Endothelial cell of umbilical vein (primary cell): ENCODE measurements around the gene TMEM50B. TPM values are rescaled to one million over a fixed set of nuclear protein-coding genes. Genes with fewer than 3 reads are reported as not detected.

Source experiments
- BruUV-seq: library from RNA; stranded (reverse); fragments of 400-500 nt; replicated peaks from 2 replicates; lab custom pipeline; 2021; lab: Mats Ljungman, UMichigan
- CTCF ChIA-PET: fragments of 300-600, 350-600 bp; sonication (Branson Sonifier 250); formaldehyde crosslinking; loops from one replicate; lab custom pipeline; 2021; ENCODE audit warnings: antibody characterized with exemption, inconsistent platforms; lab: Charles Lee
- POLR2A ChIA-PET: fragments of 300-600, 350-600 bp; sonication (Branson Sonifier 250); formaldehyde crosslinking; loops from one replicate; lab custom pipeline; 2021; ENCODE audit warnings: antibody characterized with exemption, inconsistent platforms; lab: Charles Lee
- DNase-seq: peaks from one replicate; pipeline ENCODE4 v3.0.0-alpha.2; 2011; ENCODE audit warnings: low read depth, low spot score
- FAIRE-seq: peaks from 2 replicates; lab custom pipeline; 2011; peaks lifted over from hg19 to GRCh38; lab: Jason Lieb, UNC
- H2AFZ ChIP-seq: 2 replicates; pipeline ENCODE4 v1.6.0; 2012; ENCODE audit warnings: low read depth, low read length, control low read depth, inconsistent platforms
- H3K27ac ChIP-seq: 2 replicates; pipeline ENCODE4 v1.5.1; 2011; ENCODE audit warnings: low read depth, mild to moderate bottlenecking, control low read depth, low read length, moderate library complexity; ENCODE audit not compliant: insufficient read depth
- H3K27me3 ChIP-seq, 2 experiments: 2 replicates each; pipeline versions ENCODE4 v1.6.0 to v1.6.1; 2011; ENCODE audit warnings: low read length in 2 of 2, mixed read lengths in 1 of 2; ENCODE audit not compliant: control insufficient read depth in 2 of 2, insufficient read depth in 2 of 2
- H3K36me3 ChIP-seq, 2 experiments: 2 replicates in 1 of 2; 3 replicates in 1 of 2; pipeline ENCODE4 v1.5.1; 2011; ENCODE audit warnings: low read length in 2 of 2, mild to moderate bottlenecking in 1 of 2, moderate library complexity in 1 of 2; ENCODE audit not compliant: control insufficient read depth in 2 of 2, insufficient read depth in 2 of 2; ENCODE audit errors: extremely low read depth in 1 of 2
- H3K4me1 ChIP-seq: 3 replicates; pipeline ENCODE4 v1.5.1; 2011; ENCODE audit warnings: mild to moderate bottlenecking, low read length; ENCODE audit not compliant: control insufficient read depth, insufficient read depth; ENCODE audit errors: extremely low read depth
- H3K4me2 ChIP-seq: 2 replicates; pipeline ENCODE4 v1.6.1; 2011; ENCODE audit warnings: low read length, control low read depth, mixed read lengths; ENCODE audit not compliant: insufficient read depth
- H3K4me3 ChIP-seq, 3 experiments: fragments of 200-600 bp in 1 of 3; sonication (generic), shearing (Covaris generic) in 1 of 3; replicated peaks in 1 of 3; 2 replicates each; pipeline ENCODE4 v1.5.1; 2011 to 2016; ENCODE audit warnings: control low read depth in 3 of 3, low read length in 3 of 3, mild to moderate bottlenecking in 2 of 3, inconsistent platforms in 1 of 3, low read depth in 1 of 3, moderate library complexity in 1 of 3; ENCODE audit not compliant: insufficient read depth in 1 of 3
- H3K79me2 ChIP-seq: 2 replicates; pipeline ENCODE4 v1.6.0; 2012; ENCODE audit warnings: low read length, inconsistent platforms; ENCODE audit not compliant: control insufficient read depth, insufficient read depth
- H3K9ac ChIP-seq: replicated peaks from 2 replicates; pipeline ENCODE3; 2011; ENCODE audit warnings: low read length, control low read depth; ENCODE audit not compliant: insufficient read depth; ENCODE audit errors: extremely low read depth
- H3K9me1 ChIP-seq: replicated peaks from 3 replicates; pipeline ENCODE4 v1.6.0; 2011; ENCODE audit warnings: mild to moderate bottlenecking, low read length; ENCODE audit not compliant: control insufficient read depth, insufficient read depth; ENCODE audit errors: extremely low read depth
- H3K9me3 ChIP-seq: replicated peaks from 2 replicates; pipeline ENCODE4 v1.5.1; 2012; ENCODE audit warnings: low read length, inconsistent platforms; ENCODE audit not compliant: control insufficient read depth, insufficient read depth
- H4K20me1 ChIP-seq: replicated peaks from 2 replicates; pipeline ENCODE3; 2011; ENCODE audit warnings: mild to moderate bottlenecking, low read length; ENCODE audit not compliant: control insufficient read depth, insufficient read depth; ENCODE audit errors: extremely low read depth
- CTCF ChIP-seq, 2 donors: IDR thresholded peaks; 1 replicate in 1 of 2; 2 replicates in 1 of 2; pipeline ENCODE4 v1.5.1; 2011; ENCODE audit warnings: low read length in 2 of 2, mild to moderate bottlenecking in 2 of 2, moderate library complexity in 2 of 2, control low read depth in 1 of 2, inconsistent platforms in 1 of 2, low read depth in 1 of 2; ENCODE audit not compliant: insufficient read depth in 1 of 2; ENCODE audit errors: extremely low read depth in 1 of 2
- EZH2 ChIP-seq: IDR thresholded peaks from 2 replicates; pipeline ENCODE4 v1.6.1; 2012; ENCODE audit warnings: borderline replicate concordance, low read depth, mild to moderate bottlenecking, moderate library complexity, low read length, inconsistent platforms; ENCODE audit not compliant: severe bottlenecking
- JUN ChIP-seq: IDR thresholded peaks from 2 replicates; pipeline ENCODE4 v1.6.1; 2011; ENCODE audit warnings: borderline replicate concordance, low read depth; ENCODE audit not compliant: insufficient read length, insufficient read depth
- MAX ChIP-seq: IDR thresholded peaks from 2 replicates; pipeline ENCODE4 v1.6.1; 2011; ENCODE audit not compliant: insufficient read depth, insufficient read length
- MYC ChIP-seq: IDR thresholded peaks from one replicate; pipeline ENCODE4 v1.6.1; 2011; ENCODE audit warnings: mild to moderate bottlenecking, low read depth, low read length
- dilution Hi-C: fragments of 300-500 bp; cut with MboI; formaldehyde crosslinking; loops from one replicate; pipeline ENCODE4 v1.15.0; 2019; ENCODE audit warnings: low sequenced_read_pairs; ENCODE audit not compliant: extremely low pct_ligation_motif_present
- intact Hi-C: fragments of 100-400 bp; cut with micrococcal nuclease; formaldehyde crosslinking; loops from one replicate; pipeline ENCODE4 v1.10.0; 2022
- polyA plus RNA-seq, 4 experiments: library from polyadenylated mRNA; depleted of rRNA in 3 of 4; stranded (reverse) in 3 of 4; unstranded in 1 of 4; fragments of >200 nt; gene quantifications; 2 replicates each; pipeline versions ENCODE4 v1.2.1 to v1.2.3, GENCODE V29; 2011 to 2012; ENCODE audit warnings: missing spikeins in 1 of 4
- total RNA-seq: library from RNA; stranded (reverse); gene quantifications from 2 replicates; pipeline ENCODE4 v1.2.3, GENCODE V29; 2021

Gene TMEM50B
- total and polyA plus RNA-seq, 2 donors (not counting 3 experiments of a cell fraction or from before 2014, with no cell fraction given), result 25.1 to 29.3 TPM

- intact Hi-C loops (no loop called here), dilution Hi-C loops (no loop called here)
- FAIRE-seq (peak; percentile 59), DNase-seq (peak; percentile 48)
- Histone ChIP-seq H3K4me2 (peak overlapping the region; percentile 90), H3K4me1 (peaks cover 4% of the 10 kb centered on the region), H3K9me3 (no peaks in the 10 kb centered on the region), H4K20me1 (no peaks in the 10 kb centered on the region), H3K27me3 (peaks cover 3% of the 10 kb centered on the region in 2 experiments), H3K9ac (peak overlapping the region; percentile 73), H3K27ac (peak overlapping the region; percentile 72), H3K4me3 (peak overlapping the region; percentile 83 to 95 (median 91)), H3K79me2 (peaks cover 8% of the 10 kb centered on the region), H3K9me1 (no peaks in the 10 kb centered on the region), H3K36me3 (no peaks in the 10 kb centered on the region), H2AFZ (peak overlapping the region; percentile 53)
- POLR2A ChIA-PET, result interaction anchor here (1.0 to 1.9 kb wide), 4 partner anchors 12 to 109 kb away, joined by 3 to 22 read pairs (median 3); partner anchors contain the start of genes DNAJC28, DONSON and GART
- CTCF ChIA-PET, result interaction anchor here (0.6 to 2.3 kb wide), 10 partner anchors 11 to 282 kb away, joined by 3 to 24 read pairs (median 6); partner anchors contain the start of genes DNAJC28 and IFNAR1
- TF ChIP-seq EZH2 (no peak), MYC (no peak), JUN (no peak), CTCF (IDR thresholded peaks at IDR 0.05; ENCODE audit: extremely low read depth in 1 of 2, insufficient read depth in 1 of 2, low read depth in 1 of 2, low read length in 2 of 2) (peak in 1 of 2 donors; percentile 20), MAX (no peak)
- BruUV-seq, result no TSS peak
Observed at GRCh38 chr21:33478935-33479678, 667 bp downstream of the TMEM50B start.
